Pancreas (tissue), 10 donors: ENCODE results near the gene PTPN14. TPM values are rescaled to one million over a fixed set of nuclear protein-coding genes. Genes with fewer than 3 reads are reported as not detected.

Experiments
- ATAC-seq, 4 donors: fragments of 200-7000 bp; cut with Tn5 transposase; one replicate each; pipeline versions ENCODE4 v1.8.0 to v1.9.1; 2020; ENCODE audit warnings: mild to moderate bottlenecking in 4 of 4, moderate library complexity in 4 of 4
- DNase-seq, 6 donors: peaks; one replicate each; pipeline ENCODE4 v3.0.0-alpha.2; 2020
- FAIRE-seq: peaks from 2 replicates; lab custom pipeline; 2012; peaks lifted over from hg19 to GRCh38; lab: Jason Lieb, UNC
- H3K27ac ChIP-seq, 4 donors: fragments of 200-600 bp; sonication (generic); 1 replicate in 3 of 4; 2 replicates in 1 of 4; pipeline versions ENCODE4 v1.5.0 to v1.8.0; 2020
- H3K27me3 ChIP-seq, 4 donors: fragments of 200-600 bp; one replicate each; pipeline ENCODE4 v1.8.0; 2021
- H3K36me3 ChIP-seq, 3 donors: fragments of 200-600 bp; sonication (generic) in 1 of 3; one replicate each; pipeline versions ENCODE4 v1.5.0 to v1.8.0; 2020 to 2021
- H3K4me1 ChIP-seq, 3 donors: fragments of 200-600 bp; one replicate each; pipeline ENCODE4 v1.8.0; 2021
- H3K4me3 ChIP-seq, 4 donors: fragments of 200-600 bp; sonication (generic) in 2 of 4; one replicate each; pipeline versions ENCODE4 v1.5.0 to v1.8.0; 2020 to 2021
- H3K9me3 ChIP-seq, 4 donors: fragments of 200-600 bp; one replicate each; pipeline ENCODE4 v1.8.0; 2021
- CTCF ChIP-seq, 4 donors: fragments of 200-600 bp; sonication (generic) in 3 of 4; IDR thresholded peaks; one replicate each; pipeline versions ENCODE4 v1.5.0 to v1.8.0; 2021; ENCODE audit warnings: antibody characterized with exemption in 4 of 4
- WGBS, 2 donors: extraction: QIAGEN DNeasy Blood & Tissue Kit; methylation state at CpG; one replicate each; pipeline ENCODE4 v1.1.7; 2013; 5-methylcytosine and 5-hydroxymethylcytosine counted together
- intact Hi-C, 3 donors: fragments of 100-400 bp; cut with DNase I; formaldehyde crosslinking; loops; one replicate each; pipeline versions ENCODE4 v1.11.1 to v1.14.2; 2022
- polyA plus RNA-seq, 2 donors: library from polyadenylated mRNA; stranded (reverse); fragments of 200-250 nt; gene quantifications; one replicate each; pipeline ENCODE4 v1.2.3, GENCODE V29; 2013
- total RNA-seq, 6 donors: library from RNA; stranded (reverse); fragmentation: NEBNext Ultra II Directional in 4 of 6; extraction: Animal tissue kit (Norgen Biotek cat#: 25700) in 4 of 6; gene quantifications; one replicate each; pipeline versions ENCODE4 v1.2.1 to v1.2.4, GENCODE V29; 2021 to 2023
- donor health status: healthy with polysubstance abuse.
- donor health status: DM: no; HTN: no; CAD: no; lungs with moderate emphysema.
- donor health status: DM: no; HTN: no; CAD: no.
- donor health status: control.
- donor health status: control.
- donor health status: Bipolar disorder and iron deficiency.
- donor health status: DM: yes; HTN: yes; CAD: no.
- donor health status: DM: no; HTN: no; CAD: no.
- donor health status: DM: no; HTN: no; CAD: no.
- donor health status: DM: yes; HTN: yes; CAD: no.

The PTPN14 gene
- total and polyA plus RNA-seq, 8 donors, result 1.9 to 17.5 (median 11.5) TPM

DNA sequence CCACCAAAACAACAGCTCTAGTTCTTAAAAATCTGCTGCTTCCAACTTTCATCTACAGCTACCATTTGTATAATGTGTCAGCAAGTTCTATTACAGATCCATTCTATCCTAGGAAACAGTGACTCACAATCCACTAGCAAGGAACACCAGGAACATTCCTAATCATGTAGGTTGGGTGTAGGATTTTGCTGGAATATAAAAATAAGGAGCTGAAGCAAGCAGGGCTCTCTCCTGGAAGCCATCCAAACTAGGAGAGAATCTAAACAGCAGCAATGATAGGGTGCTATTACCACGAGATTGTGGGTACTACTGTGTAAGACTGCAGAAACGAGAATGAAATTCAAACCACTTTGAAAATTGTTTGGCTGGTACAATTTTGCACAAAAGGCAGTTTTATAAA, 135.0 kb downstream of the PTPN14 start:
- DNase-seq (no peak), ATAC-seq (no peak), FAIRE-seq (no peak)
- Histone ChIP-seq H3K36me3 (no peaks in the 10 kb centered on the region), H3K27me3 (no peaks in the 10 kb centered on the region), H3K4me3 (no peak overlapping the region), H3K27ac (no peak overlapping the region), H3K9me3 (no peaks in the 10 kb centered on the region), H3K4me1 (peaks cover 3 to 12% (median 6%) of the 10 kb centered on the region in 3 donors)
- 28 to 35% methylated on average over 2 of the region's 2 CpGs for WGBS, 2 donors
- intact Hi-C loops, result no loop called here
- TF ChIP-seq CTCF (IDR thresholded peaks at IDR 0.05), result no peak

- Histone ChIP-seq H3K4me3 (no peak overlapping the region), H3K9me3 (no peaks in the 10 kb centered on the region), H3K36me3 (no peaks in the 10 kb centered on the region), H3K27ac (no peak overlapping the region), H3K27me3 (no peaks in the 10 kb centered on the region), H3K4me1 (peaks cover 3 to 4% (median 4%) of the 10 kb centered on the region in 3 donors)
- FAIRE-seq (no peak), ATAC-seq (no peak), DNase-seq (no peak)
- 82 to 87% methylated on average over 5 of the region's 5 CpGs for WGBS, 2 donors
- intact Hi-C loops, result no loop called here
- no peak for TF ChIP-seq CTCF (IDR thresholded peaks at IDR 0.05)
These were observed 136.3 kb downstream of the PTPN14 start for GRCh38 chr1:214415131-214415530.

- Histone ChIP-seq H3K9me3 (no peaks in the 10 kb centered on the region), H3K27ac (no peak overlapping the region), H3K27me3 (no peaks in the 10 kb centered on the region), H3K36me3 (no peaks in the 10 kb centered on the region), H3K4me3 (no peak overlapping the region), H3K4me1 (peaks cover 0 to 3% (median under 1%) of the 10 kb centered on the region in 3 donors)
- DNase-seq, result no peak
- intact Hi-C loops, result no loop called here
- ATAC-seq, result no peak
- no peak for TF ChIP-seq CTCF (IDR thresholded peaks at IDR 0.05)
- 75 to 77% methylated on average over 4 of the region's 4 CpGs for WGBS, 2 donors
- no peak for FAIRE-seq
These were observed 136.7 kb downstream of the PTPN14 start for GRCh38 chr1:214414691-214415090.

- FAIRE-seq, result no peak
- ATAC-seq, result no peak
- H3K4me3 ChIP-seq, result no peak overlapping the region
- peaks cover 0 to 3% (median 0%) of the 10 kb centered on the region in 3 donors for H3K4me1 ChIP-seq
- no peak for DNase-seq
- intact Hi-C loops, result no loop called here
- H3K36me3 ChIP-seq, result no peaks in the 10 kb centered on the region
- no peaks in the 10 kb centered on the region for H3K27me3 ChIP-seq
- no peak for TF ChIP-seq CTCF (IDR thresholded peaks at IDR 0.05)
- no peak overlapping the region for H3K27ac ChIP-seq
- H3K9me3 ChIP-seq, result no peaks in the 10 kb centered on the region
These were observed 138.1 kb downstream of the PTPN14 start for GRCh38 chr1:214413315-214413714.

GRCh38 chr1:214404571-214405213, 146.7 kb downstream of the PTPN14 start:
- DNase-seq (no peak), FAIRE-seq (no peak), ATAC-seq (no peak)
- Histone ChIP-seq H3K9me3 (no peaks in the 10 kb centered on the region), H3K4me3 (no peak overlapping the region), H3K27ac (no peak overlapping the region), H3K4me1 (no peaks in the 10 kb centered on the region), H3K27me3 (no peaks in the 10 kb centered on the region), H3K36me3 (peaks cover 0 to 6% (median 0%) of the 10 kb centered on the region in 3 donors)
- WGBS, 2 donors, result 87 to 88% methylated on average over 9 of the region's 9 CpGs
- intact Hi-C loops, result no loop called here
- no peak for TF ChIP-seq CTCF (IDR thresholded peaks at IDR 0.05)
